Upper lobe of left lung (tissue), 6 donors: ENCODE measurements around the gene GPSM1. TPM values are rescaled to one million over a fixed set of nuclear protein-coding genes. Genes with fewer than 3 reads are reported as not detected.

Experiments
- ATAC-seq, 2 donors: fragments of 200-7000 bp; cut with Tn5 transposase; one replicate each; pipeline ENCODE4 v1.9.1; 2022; ENCODE audit warnings: mild to moderate bottlenecking in 2 of 2, moderate library complexity in 2 of 2; ENCODE audit not compliant: low FRiP score in 2 of 2
- DNase-seq, 2 donors: peaks; one replicate each; pipeline ENCODE4 v3.0.0-alpha.2; 2019 to 2020
- H3K27ac ChIP-seq, 4 donors: fragments of 200-600 bp; sonication (generic); one replicate each; pipeline ENCODE4 v1.5.1; 2016 to 2019
- H3K27me3 ChIP-seq, 4 donors: fragments of 200-600 bp; sonication (generic); one replicate each; pipeline ENCODE4 v1.5.1; 2017 to 2019
- H3K36me3 ChIP-seq, 4 donors: fragments of 200-600 bp; sonication (generic); one replicate each; pipeline ENCODE4 v1.5.1; 2016 to 2019
- H3K4me1 ChIP-seq, 4 donors: fragments of 200-600 bp; sonication (generic); one replicate each; pipeline ENCODE4 v1.5.1; 2018 to 2019
- H3K4me3 ChIP-seq, 4 donors: fragments of 200-600 bp; sonication (generic); one replicate each; pipeline ENCODE4 v1.5.1; 2017 to 2019; ENCODE audit warnings: mild to moderate bottlenecking in 2 of 4, moderate library complexity in 1 of 4
- H3K9me3 ChIP-seq, 4 donors: fragments of 200-600 bp; sonication (generic); one replicate each; pipeline ENCODE4 v1.5.1; 2018 to 2019
- EP300 ChIP-seq, 4 donors: sonication (generic); formaldehyde crosslinking; IDR thresholded peaks; one replicate each; pipeline ENCODE4 v1.5.1; 2017; ENCODE audit warnings: antibody characterized with exemption in 4 of 4, control low read depth in 2 of 4
- POLR2A ChIP-seq, 4 donors: fragments of 450-650 bp; IDR thresholded peaks; one replicate each; pipeline ENCODE4 v1.5.1; 2016 to 2017; ENCODE audit warnings: antibody characterized with exemption in 4 of 4, mild to moderate bottlenecking in 2 of 4
- POLR2AphosphoS5 ChIP-seq, 2 donors: sonication (generic); formaldehyde crosslinking; IDR thresholded peaks; one replicate each; pipeline ENCODE4 v1.5.1; 2017; ENCODE audit warnings: antibody characterized with exemption in 2 of 2
- WGBS, 2 donors: methylation state at CpG; one replicate each; pipeline ENCODE4 v1.1.5; 2017 to 2018; 5-methylcytosine and 5-hydroxymethylcytosine counted together
- total RNA-seq, 6 donors: library from RNA; depleted of rRNA in 4 of 6; stranded (reverse); fragments of >200 nt in 4 of 6; gene quantifications; one replicate each; pipeline versions ENCODE4 v1.1.0 to v1.2.1, GENCODE V29; 2016 to 2021
- TF ChIP-seq, protein P1 (sequence below), 6 experiments: fragments of 450-650 bp in 4 of 6; fragments of 200-600 bp in 2 of 6; sonication (generic) in 2 of 6; IDR thresholded peaks; one replicate each; pipeline ENCODE4 v1.5.1; 2016 to 2019; ENCODE audit warnings: antibody characterized with exemption in 6 of 6
- donor health status: DM: no; HTN: no; CAD: no; lungs with moderate emphysema.
- donor health status: DM: no; HTN: yes; CAD: no; lungs with severe emphysema.

GPSM1 gene
- total RNA-seq, 6 donors from 2014 or later: 10.0 to 78.6 (median 24.2) TPM

DNA sequence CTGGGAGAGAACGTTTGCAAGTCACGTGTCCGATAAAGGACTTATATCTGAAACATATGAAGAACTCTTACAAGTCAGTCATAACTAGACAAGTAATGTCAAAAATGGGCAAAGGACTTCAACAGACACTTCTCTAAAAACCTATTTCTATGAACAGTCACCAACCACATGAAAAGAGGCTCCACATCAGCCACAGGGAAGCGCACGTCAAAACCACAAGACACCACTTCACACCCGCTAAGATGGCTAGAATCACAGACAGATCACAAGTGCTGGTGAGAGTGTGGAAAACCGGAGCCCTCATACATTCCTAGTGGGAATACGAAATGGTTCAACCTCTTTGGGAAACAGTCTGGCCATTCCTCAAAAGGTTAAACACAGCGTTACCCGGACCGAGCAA, 57.7 kb downstream of the GPSM1 start:
- H3K4me3 ChIP-seq: no peak overlapping the region
- TF ChIP-seq POLR2A (IDR thresholded peaks at IDR 0.05) (no peak), EP300 (IDR thresholded peaks at IDR 0.05) (no peak), POLR2AphosphoS5 (IDR thresholded peaks at IDR 0.05) (no peak)
- TF ChIP-seq, protein P1, sequence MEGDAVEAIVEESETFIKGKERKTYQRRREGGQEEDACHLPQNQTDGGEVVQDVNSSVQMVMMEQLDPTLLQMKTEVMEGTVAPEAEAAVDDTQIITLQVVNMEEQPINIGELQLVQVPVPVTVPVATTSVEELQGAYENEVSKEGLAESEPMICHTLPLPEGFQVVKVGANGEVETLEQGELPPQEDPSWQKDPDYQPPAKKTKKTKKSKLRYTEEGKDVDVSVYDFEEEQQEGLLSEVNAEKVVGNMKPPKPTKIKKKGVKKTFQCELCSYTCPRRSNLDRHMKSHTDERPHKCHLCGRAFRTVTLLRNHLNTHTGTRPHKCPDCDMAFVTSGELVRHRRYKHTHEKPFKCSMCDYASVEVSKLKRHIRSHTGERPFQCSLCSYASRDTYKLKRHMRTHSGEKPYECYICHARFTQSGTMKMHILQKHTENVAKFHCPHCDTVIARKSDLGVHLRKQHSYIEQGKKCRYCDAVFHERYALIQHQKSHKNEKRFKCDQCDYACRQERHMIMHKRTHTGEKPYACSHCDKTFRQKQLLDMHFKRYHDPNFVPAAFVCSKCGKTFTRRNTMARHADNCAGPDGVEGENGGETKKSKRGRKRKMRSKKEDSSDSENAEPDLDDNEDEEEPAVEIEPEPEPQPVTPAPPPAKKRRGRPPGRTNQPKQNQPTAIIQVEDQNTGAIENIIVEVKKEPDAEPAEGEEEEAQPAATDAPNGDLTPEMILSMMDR (IDR thresholded peaks at IDR 0.05): no peak
- no peaks in the 10 kb centered on the region for H3K4me1 ChIP-seq
- H3K9me3 ChIP-seq: no peaks in the 10 kb centered on the region
- peaks cover 8 to 97% (median 84%) of the 10 kb centered on the region in 4 donors for H3K36me3 ChIP-seq
- no peaks in the 10 kb centered on the region for H3K27me3 ChIP-seq
- ATAC-seq (no peak), DNase-seq (no peak)
- WGBS, 2 donors: 76 to 82% methylated on average over 11 of the region's 11 CpGs
- H3K27ac ChIP-seq: no peak overlapping the region

DNA sequence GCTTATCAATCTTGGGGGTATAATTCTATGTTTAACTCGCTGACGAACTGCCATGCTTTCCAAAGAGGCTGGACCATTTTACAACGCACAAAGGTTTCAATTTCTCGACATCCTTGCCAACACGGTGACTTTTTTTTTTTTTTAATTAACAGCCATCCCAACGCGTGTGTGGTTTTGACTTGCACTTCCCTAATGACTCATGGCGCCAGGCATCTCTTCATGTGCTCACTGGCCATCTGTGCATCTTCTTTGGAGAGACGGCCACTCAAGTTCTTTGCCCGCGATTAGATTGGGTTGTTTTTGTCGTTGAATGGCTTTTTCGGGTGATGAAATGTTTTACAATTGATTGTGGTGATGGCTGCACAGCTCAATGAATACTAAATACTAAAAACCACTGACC, 58.7 kb downstream of the GPSM1 start:
- WGBS, 2 donors: 71 to 89% methylated on average over 13 of the region's 13 CpGs
- Histone ChIP-seq H3K27me3 (no peaks in the 10 kb centered on the region), H3K9me3 (no peaks in the 10 kb centered on the region), H3K4me1 (no peaks in the 10 kb centered on the region), H3K4me3 (no peak overlapping the region), H3K36me3 (peaks cover 8 to 94% (median 75%) of the 10 kb centered on the region in 4 donors), H3K27ac (no peak overlapping the region)
- no peak for TF ChIP-seq POLR2A (IDR thresholded peaks at IDR 0.05)
- no peak for TF ChIP-seq POLR2AphosphoS5 (IDR thresholded peaks at IDR 0.05)
- TF ChIP-seq, protein P1 (IDR thresholded peaks at IDR 0.05): no peak
- DNase-seq: no peak
- ATAC-seq: no peak

DNA sequence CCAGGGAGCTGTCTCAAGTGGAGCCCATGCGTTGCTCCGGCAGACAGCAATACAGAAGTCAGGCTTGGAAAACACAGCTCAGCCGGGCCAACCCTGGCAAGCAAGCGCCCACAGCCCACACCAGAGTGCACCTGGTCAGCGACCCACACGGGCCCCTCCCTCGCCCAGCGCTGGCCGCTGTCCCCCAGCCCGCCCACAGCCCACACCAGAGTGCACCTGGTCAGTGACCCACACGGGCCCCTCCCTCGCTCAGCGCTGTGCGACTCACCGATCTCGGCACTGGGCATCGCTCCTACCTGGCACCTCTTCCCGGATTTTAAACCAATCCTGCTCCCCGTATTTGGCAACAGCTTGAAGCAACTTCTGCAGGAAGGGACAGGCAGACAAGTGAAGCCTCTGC, 59.9 kb downstream of the GPSM1 start:
- H3K4me3 ChIP-seq: no peak overlapping the region
- no peaks in the 10 kb centered on the region for H3K27me3 ChIP-seq
- DNase-seq (peak in 1 of 2 donors; percentile 69), ATAC-seq (no peak)
- peaks cover 8 to 94% (median 73%) of the 10 kb centered on the region in 4 donors for H3K36me3 ChIP-seq
- no peaks in the 10 kb centered on the region for H3K9me3 ChIP-seq
- no peaks in the 10 kb centered on the region for H3K4me1 ChIP-seq
- H3K27ac ChIP-seq: no peak overlapping the region
- WGBS, 2 donors: 96 to 97% methylated on average over 16 to 19 of the region's 19 CpGs
- TF ChIP-seq, protein P1 (IDR thresholded peaks at IDR 0.05): no peak
- no peak for TF ChIP-seq POLR2AphosphoS5 (IDR thresholded peaks at IDR 0.05)
- no peak for TF ChIP-seq EP300 (IDR thresholded peaks at IDR 0.05)
- TF ChIP-seq POLR2A (IDR thresholded peaks at IDR 0.05): no peak

DNA sequence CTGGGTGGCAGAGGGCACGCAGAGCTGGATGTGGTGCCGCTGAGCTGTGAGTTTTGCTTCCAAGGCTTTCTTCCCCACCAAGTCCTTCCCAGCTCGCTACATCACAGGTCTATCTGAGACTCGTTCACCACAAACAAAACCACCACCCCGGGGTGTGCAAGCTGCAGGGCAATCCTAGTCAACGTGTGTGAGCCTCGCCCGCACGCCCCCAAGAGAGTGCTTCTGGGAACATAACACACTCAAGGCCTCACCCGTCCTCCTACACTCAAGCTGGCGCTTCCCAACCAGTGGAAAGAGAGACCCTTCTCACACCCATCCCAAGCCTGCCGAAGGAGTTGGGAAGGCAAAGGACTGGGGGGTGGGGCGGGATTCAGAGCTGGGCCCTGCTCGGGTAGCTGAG, 62.1 kb downstream of the GPSM1 start:
- Histone ChIP-seq H3K4me3 (no peak overlapping the region), H3K9me3 (no peaks in the 10 kb centered on the region), H3K4me1 (no peaks in the 10 kb centered on the region), H3K27me3 (no peaks in the 10 kb centered on the region), H3K36me3 (peaks cover 14 to 94% (median 71%) of the 10 kb centered on the region in 4 donors), H3K27ac (no peak overlapping the region)
- no peak for TF ChIP-seq EP300 (IDR thresholded peaks at IDR 0.05)
- peak in 1 of 2 donors; percentile 35 for DNase-seq
- 83 to 89% methylated on average over 9 to 14 of the region's 14 CpGs for WGBS, 2 donors
- no peak for ATAC-seq

DNA sequence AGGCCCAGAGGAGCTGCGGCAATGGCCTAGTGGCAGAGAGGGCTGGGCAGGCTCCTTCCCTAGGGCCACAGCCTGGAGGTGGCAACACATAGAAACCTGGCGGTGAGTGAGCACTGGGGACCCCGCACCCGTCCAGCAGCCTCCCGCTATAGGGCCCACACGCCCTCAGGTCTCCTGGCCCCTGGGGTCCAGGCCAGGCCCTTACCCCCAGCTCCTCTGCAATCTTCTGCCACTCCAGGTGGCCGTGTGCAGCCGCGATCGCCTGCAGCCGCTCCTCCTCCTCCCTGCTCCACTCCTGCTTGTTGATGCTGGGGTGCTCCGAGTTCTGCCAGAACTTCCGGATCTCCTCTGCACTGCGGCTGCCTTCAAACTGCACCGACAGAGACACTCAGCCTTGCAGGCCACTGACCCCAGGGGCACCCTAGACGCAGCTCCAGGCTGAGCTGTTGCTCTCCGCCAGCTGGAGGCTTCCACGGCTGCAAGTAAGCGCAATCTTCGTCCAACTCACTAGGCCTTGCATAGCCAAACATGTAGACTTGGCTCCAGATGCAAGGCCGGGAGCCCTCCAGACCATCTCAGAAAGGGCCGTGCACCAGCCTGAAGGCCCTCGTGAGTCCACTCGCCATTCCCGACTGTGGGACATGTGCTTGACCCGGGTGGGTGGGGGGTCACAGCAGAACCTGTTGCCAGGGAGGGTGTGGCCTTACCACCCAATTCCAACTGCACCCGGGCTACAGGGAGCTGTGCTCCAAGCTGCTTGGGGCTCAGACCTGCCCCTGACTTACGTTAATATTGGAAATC, 64.6 kb downstream of the GPSM1 start:
- 93% methylated on average over 19 to 28 of the region's 28 CpGs for WGBS, 2 donors

More for the DNA sequence above, 64.6 kb downstream of the GPSM1 start:
- Histone ChIP-seq H3K4me3 (no peak overlapping the region), H3K36me3 (peaks cover 26 to 97% (median 83%) of the 10 kb centered on the region in 4 donors), H3K4me1 (no peaks in the 10 kb centered on the region), H3K27me3 (no peaks in the 10 kb centered on the region), H3K27ac (no peak overlapping the region), H3K9me3 (no peaks in the 10 kb centered on the region)
- no peak for TF ChIP-seq POLR2AphosphoS5 (IDR thresholded peaks at IDR 0.05)
- no peak for TF ChIP-seq EP300 (IDR thresholded peaks at IDR 0.05)
- no peak for TF ChIP-seq POLR2A (IDR thresholded peaks at IDR 0.05)
- TF ChIP-seq, protein P1 (IDR thresholded peaks at IDR 0.05): no peak
- ATAC-seq: no peak
- DNase-seq: peak in 1 of 2 donors; percentile 63
